Measurements from ENCODE around the gene NAV2.

The NAV2 gene

GRCh38 chr11:20032577-20033260, 320.1 kb downstream of the NAV2 start:
- no peak for DNase-seq

GRCh38 chr11:20033806-20034205, 321.2 kb downstream of the NAV2 start:
- no peak for DNase-seq

GRCh38 chr11:20034941-20035340, 322.3 kb downstream of the NAV2 start:
- DNase-seq, result no peak

GRCh38 chr11:20035375-20035700, 322.7 kb downstream of the NAV2 start:
- DNase-seq, result no peak

- DNase-seq, result no peak
Measured at GRCh38 chr11:20035701-20036601, 323.3 kb downstream of the NAV2 start.

GRCh38 chr11:20036626-20037335, 324.1 kb downstream of the NAV2 start:
- DNase-seq, result no peak

- no peak for DNase-seq
Measured at GRCh38 chr11:20037396-20038153, 324.9 kb downstream of the NAV2 start.

GRCh38 chr11:20038412-20038811, 325.8 kb downstream of the NAV2 start:
- DNase-seq, result no peak

- no peak for DNase-seq
Measured at GRCh38 chr11:20038972-20039371, 326.3 kb downstream of the NAV2 start.

- DNase-seq, result no peak
Measured at GRCh38 chr11:20041499-20041898, 328.9 kb downstream of the NAV2 start.

GRCh38 chr11:20042045-20042639, 329.5 kb downstream of the NAV2 start:
- DNase-seq, result no peak

- no peak for DNase-seq
Measured at GRCh38 chr11:20042811-20043341, 330.2 kb downstream of the NAV2 start.

- no peak for DNase-seq
Measured at GRCh38 chr11:20043992-20044391, 331.4 kb downstream of the NAV2 start.

GRCh38 chr11:20045098-20045688, 332.6 kb downstream of the NAV2 start:
- DNase-seq, result no peak

- no peak for DNase-seq
Measured at GRCh38 chr11:20046416-20046815, 333.8 kb downstream of the NAV2 start.

GRCh38 chr11:20047006-20047768, 334.6 kb downstream of the NAV2 start:
- no peak for DNase-seq

GRCh38 chr11:20047769-20048154, 335.1 kb downstream of the NAV2 start:
- no peak for DNase-seq

GRCh38 chr11:20048246-20048645, 335.6 kb downstream of the NAV2 start:
- DNase-seq, result no peak

- no peak for DNase-seq
Measured at GRCh38 chr11:20048707-20049106, 336.1 kb downstream of the NAV2 start.

- no peak for DNase-seq
Measured at GRCh38 chr11:20049231-20049630, 336.6 kb downstream of the NAV2 start.

- no peak for DNase-seq
Measured at GRCh38 chr11:20050048-20050447, 337.4 kb downstream of the NAV2 start.

Data from CD4-positive, alpha-beta T cell treated with Interleukin-4 for 1 hour (primary cell).